AG04449 (cell line): ENCODE results near the gene PRICKLE2.

Experiments
- CTCF ChIA-PET: fragments of 350-600 bp; formaldehyde crosslinking; extraction: SDS; loops from one replicate; lab custom pipeline; 2021; ENCODE audit warnings: antibody characterized with exemption; lab: Yijun Ruan, JAX
- POLR2A ChIA-PET: fragments of 400-600, 350-600 bp; formaldehyde crosslinking; extraction: SDS; loops from one replicate; lab custom pipeline; 2020; ENCODE audit warnings: antibody characterized with exemption, inconsistent platforms; lab: Yijun Ruan, JAX
- DNase-seq: peaks from one replicate; pipeline ENCODE4 v3.0.0-alpha.2; 2010; ENCODE audit warnings: low read depth, low spot score
- H3K4me3 ChIP-seq: 2 replicates; pipeline ENCODE4 v1.5.1; 2011; ENCODE audit warnings: low read depth, mild to moderate bottlenecking, control low read depth, low read length
- TF ChIP-seq, protein P1 (sequence below): IDR thresholded peaks from one replicate; pipeline ENCODE4 v1.5.1; 2011; ENCODE audit warnings: mild to moderate bottlenecking, moderate library complexity, low read length, control low read depth, inconsistent platforms; ENCODE audit not compliant: insufficient read depth; ENCODE audit errors: missing control alignments

PRICKLE2 gene

DNA sequence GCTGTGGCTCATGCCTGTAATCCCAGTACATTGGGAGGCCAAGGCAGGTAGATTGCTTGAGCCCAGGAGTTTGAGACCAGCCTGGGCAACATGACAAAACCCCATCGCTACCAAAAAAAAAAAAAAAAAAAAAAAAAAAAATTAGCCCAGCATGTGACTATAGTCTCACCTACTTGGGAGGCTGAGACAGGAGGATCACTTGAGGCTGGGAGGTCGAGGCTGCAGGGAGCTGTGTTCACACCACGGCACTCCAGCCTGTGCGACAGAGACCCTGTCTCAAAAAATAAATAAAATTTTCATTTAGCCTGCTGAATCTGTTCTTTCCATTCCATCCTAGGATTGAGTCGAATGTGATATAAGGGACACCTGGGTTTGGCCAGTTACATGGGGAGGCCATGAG lies 14.6 kb upstream of the PRICKLE2 start:
- POLR2A ChIA-PET = interaction anchor here (1.1 kb wide), 2 partner anchors 96 to 204 kb away, joined by 3 to 4 read pairs; no protein-coding TSS in a partner anchor
- TF ChIP-seq, protein P1, sequence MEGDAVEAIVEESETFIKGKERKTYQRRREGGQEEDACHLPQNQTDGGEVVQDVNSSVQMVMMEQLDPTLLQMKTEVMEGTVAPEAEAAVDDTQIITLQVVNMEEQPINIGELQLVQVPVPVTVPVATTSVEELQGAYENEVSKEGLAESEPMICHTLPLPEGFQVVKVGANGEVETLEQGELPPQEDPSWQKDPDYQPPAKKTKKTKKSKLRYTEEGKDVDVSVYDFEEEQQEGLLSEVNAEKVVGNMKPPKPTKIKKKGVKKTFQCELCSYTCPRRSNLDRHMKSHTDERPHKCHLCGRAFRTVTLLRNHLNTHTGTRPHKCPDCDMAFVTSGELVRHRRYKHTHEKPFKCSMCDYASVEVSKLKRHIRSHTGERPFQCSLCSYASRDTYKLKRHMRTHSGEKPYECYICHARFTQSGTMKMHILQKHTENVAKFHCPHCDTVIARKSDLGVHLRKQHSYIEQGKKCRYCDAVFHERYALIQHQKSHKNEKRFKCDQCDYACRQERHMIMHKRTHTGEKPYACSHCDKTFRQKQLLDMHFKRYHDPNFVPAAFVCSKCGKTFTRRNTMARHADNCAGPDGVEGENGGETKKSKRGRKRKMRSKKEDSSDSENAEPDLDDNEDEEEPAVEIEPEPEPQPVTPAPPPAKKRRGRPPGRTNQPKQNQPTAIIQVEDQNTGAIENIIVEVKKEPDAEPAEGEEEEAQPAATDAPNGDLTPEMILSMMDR = no peak
- no peak overlapping the region for H3K4me3 ChIP-seq
- CTCF ChIA-PET = interaction anchor here (1.9 to 3.2 kb wide), 2 partner anchors 217 to 245 kb away, joined by 11 read pairs; partner anchors contain the start of gene PSMD6
- DNase-seq = no peak

DNA sequence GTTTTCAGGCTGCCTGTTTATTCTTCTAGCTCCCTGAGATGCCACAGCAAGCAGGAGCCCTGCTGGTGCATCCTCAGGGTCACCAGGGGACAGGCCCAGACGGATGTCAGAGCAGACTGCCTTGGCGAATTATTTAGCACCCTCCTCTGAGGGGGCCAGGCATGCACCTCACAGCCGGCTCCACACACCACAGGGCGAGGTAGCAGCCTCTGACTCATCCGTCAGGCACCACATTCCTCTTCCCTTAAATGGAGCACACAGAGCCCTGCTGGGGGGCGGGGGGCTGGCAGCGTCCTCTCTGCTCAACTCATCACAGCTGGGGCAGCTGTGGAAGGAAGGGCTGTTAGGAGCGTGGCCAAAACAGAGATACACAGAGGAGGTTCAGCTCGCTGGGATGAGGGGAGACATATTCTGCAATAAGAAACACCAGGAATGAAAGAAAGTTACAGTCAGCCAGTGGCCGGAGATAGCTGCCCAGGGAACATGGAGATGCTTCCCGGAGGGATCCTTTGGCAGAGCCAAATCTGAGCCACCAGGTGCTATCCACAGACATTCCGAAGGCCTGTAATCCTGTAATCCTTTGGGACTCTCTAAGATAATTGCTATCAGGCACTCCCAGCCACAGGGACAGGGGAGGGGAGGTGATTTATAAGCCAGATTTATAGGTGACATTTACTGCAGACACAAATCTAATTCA lies 13.9 kb upstream of the PRICKLE2 start:
- peak; percentile 87 for DNase-seq
- ChIA-PET CTCF (interaction anchor here (0.7 to 3.2 kb wide), 4 partner anchors 19 to 216 kb away, joined by 3 to 11 read pairs (median 4); partner anchors contain the start of gene PSMD6), POLR2A (interaction anchor here (0.9 to 1.1 kb wide), 4 partner anchors 9 to 205 kb away, joined by 3 to 4 read pairs (median 4); no protein-coding TSS in a partner anchor)
- H3K4me3 ChIP-seq = peak overlapping the region; percentile 34
- TF ChIP-seq, protein P1 = no peak

DNA sequence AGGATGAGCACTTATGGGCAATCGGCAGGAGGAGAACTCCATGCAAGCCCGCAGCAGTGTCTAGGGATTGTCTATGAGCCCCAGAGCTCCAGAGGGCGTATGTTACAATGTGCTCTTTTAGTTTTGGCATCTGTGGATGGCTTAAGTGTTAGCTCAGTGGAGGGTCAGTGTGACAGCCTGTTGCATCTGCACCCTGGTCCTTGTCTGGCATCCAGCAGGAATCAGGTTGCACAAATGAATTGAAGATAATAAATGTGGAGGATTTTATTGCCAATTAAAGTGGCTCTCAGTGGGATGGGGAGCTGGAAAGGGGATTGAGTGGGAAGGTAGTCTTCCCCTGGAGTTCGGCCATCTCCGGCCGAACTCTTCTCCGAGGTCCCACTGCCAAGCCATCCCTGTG lies 11.8 kb upstream of the PRICKLE2 start:
- no peak for DNase-seq
- ChIA-PET POLR2A (no interaction called here), CTCF (interaction anchor here (0.8 to 1.0 kb wide), 2 partner anchors 9 to 247 kb away, joined by 3 to 4 read pairs; no protein-coding TSS in a partner anchor)
- TF ChIP-seq, protein P1 = no peak
- no peak overlapping the region for H3K4me3 ChIP-seq

- TF ChIP-seq, protein P1 = no peak
- ChIA-PET POLR2A (no interaction called here), CTCF (interaction anchor here (1.1 to 3.1 kb wide), 3 partner anchors 10 to 212 kb away, joined by 3 to 18 read pairs (median 3); partner anchors contain the start of gene PRICKLE2)
- H3K4me3 ChIP-seq = no peak overlapping the region
- no peak for DNase-seq
These were observed 10.3 kb upstream of the PRICKLE2 start for GRCh38 chr3:64235605-64236004.

GRCh38 chr3:64234571-64234970 lies 9.3 kb upstream of the PRICKLE2 start:
- no peak overlapping the region for H3K4me3 ChIP-seq
- TF ChIP-seq, protein P1 = no peak
- ChIA-PET CTCF (interaction anchor here (1.1 to 3.1 kb wide), 4 partner anchors 9 to 249 kb away, joined by 3 to 18 read pairs (median 3); partner anchors contain the start of gene PRICKLE2), POLR2A (no interaction called here)
- no peak for DNase-seq

- POLR2A ChIA-PET = no interaction called here
- CTCF ChIA-PET = interaction anchor here (1.1 to 1.4 kb wide), 2 partner anchors 10 to 251 kb away, joined by 3 to 4 read pairs; no protein-coding TSS in a partner anchor
- no peak for DNase-seq
- TF ChIP-seq, protein P1 = no peak
- H3K4me3 ChIP-seq = no peak overlapping the region
These were observed 7.6 kb upstream of the PRICKLE2 start for GRCh38 chr3:64232821-64233220.
